Measurements from ENCODE around the gene RAMP2.

GRCh38 chr17:42774066-42774745 is 13.2 kb downstream of the RAMP2 start:
- TF ChIP-seq CTCF (conservative IDR thresholded peaks at IDR 0.05; ENCODE audit: low read depth, low read length) (no peak), EZH2 (IDR thresholded peaks at IDR 0.05; ENCODE audit: low read length, unreplicated experiment) (no peak)

Measured in PC-3 (cell line).